Measurements from ENCODE around the gene ADD3. TPM values are rescaled to one million over a fixed set of nuclear protein-coding genes. Genes with fewer than 3 reads are reported as not detected.

Gene ADD3
- total and polyA plus RNA-seq, 10 of the 15 experiments (the other 5 are each of a cell fraction or from before 2014, with no cell fraction given) = 27.3 to 129 (median 67.8) TPM

- SMC1A ChIA-PET (ENCODE audit: uncharacterized antibody, unreplicated experiment) = interaction anchor here (0.8 to 1.7 kb wide), 6 partner anchors 11 to 159 kb away, joined by 3 to 12 read pairs (median 4); no protein-coding TSS in a partner anchor
- TF ChIP-seq NR2F1 (conservative IDR thresholded peaks at IDR 0.05) = no peak
- TF ChIP-seq MXI1 (IDR thresholded peaks at IDR 0.05; ENCODE audit: low read depth, low read length) = no peak
- TF ChIP-seq EZH2 (IDR thresholded peaks at IDR 0.05; ENCODE audit: borderline replicate concordance, control insufficient read depth, low read depth, low read length) = no peak
- no peak for TF ChIP-seq FOXK2 (IDR thresholded peaks at IDR 0.05)
- no peak for TF ChIP-seq ZNF207 (IDR thresholded peaks at IDR 0.05; ENCODE audit: borderline replicate concordance)
- TF ChIP-seq CREB1 (IDR thresholded peaks at IDR 0.05; ENCODE audit: low read depth) = no peak
- no peak for TF ChIP-seq HDAC2 (IDR thresholded peaks at IDR 0.05)
- no peak for TF ChIP-seq ZNF592 (IDR thresholded peaks at IDR 0.05)
- TF ChIP-seq TAF1 (IDR thresholded peaks at IDR 0.05; ENCODE audit: borderline replicate concordance, low read depth, low read length) = no peak
- TF ChIP-seq CREM (IDR thresholded peaks at IDR 0.05; ENCODE audit: low read depth) = no peak
- no peak for TF ChIP-seq PKNOX1 (IDR thresholded peaks at IDR 0.05)
- no peak for TF ChIP-seq CHD4 (IDR thresholded peaks at IDR 0.05)
- TF ChIP-seq MTA2 (IDR thresholded peaks at IDR 0.05; ENCODE audit: low read depth) = no peak
- TF ChIP-seq ELK1 (IDR thresholded peaks at IDR 0.05; ENCODE audit: low read depth, low read length) = no peak
- TF ChIP-seq ZBTB33 (IDR thresholded peaks at IDR 0.05) = no peak
These were observed 134.3 kb downstream of the ADD3 start for GRCh38 chr10:110141871-110142635.

More at GRCh38 chr10:110141871-110142635, 134.3 kb downstream of the ADD3 start:
- H3K4me3 ChIP-seq = no peak overlapping the region
- H3K9ac ChIP-seq (ENCODE audit: control insufficient read depth, insufficient read depth, low read length) = no peak overlapping the region
- H3K4me2 ChIP-seq (ENCODE audit: control insufficient read depth, insufficient read depth) = no peak overlapping the region
- intact Hi-C loops (cut with micrococcal nuclease; ENCODE audit: unreplicated experiment) (no loop called here), in situ Hi-C loops (cut with MboI) (no loop called here)
- ATAC-seq = no peak
- H3K9me3 ChIP-seq (replicated peaks; ENCODE audit: control insufficient read depth, insufficient read depth, low read length) = no peaks in the 10 kb centered on the region
- no peak for FAIRE-seq
- H2AFZ ChIP-seq (ENCODE audit: control insufficient read depth, low read depth, low read length) = no peak overlapping the region
- peaks cover 0 to 1% of the 10 kb centered on the region in 2 experiments; a peak in 2 of 4 replicates for H3K27me3 ChIP-seq (replicated peaks in 1 of 2; ENCODE audit: control insufficient read depth in 2 of 2, insufficient read depth in 2 of 2, low read length in 1 of 2)
- DNase-seq (ENCODE audit: low read depth, low spot score) = no peak
- H4K20me1 ChIP-seq (ENCODE audit: control insufficient read depth, insufficient read depth) = no peaks in the 10 kb centered on the region
- ChIA-PET CTCF (interaction anchor here (1.1 to 4.8 kb wide), 3 partner anchors 131 to 139 kb away, joined by 5 to 105 read pairs (median 26); no protein-coding TSS in a partner anchor), RAD21 (ENCODE audit: unreplicated experiment) (interaction anchor here (1.3 to 2.5 kb wide), 3 partner anchors 82 to 163 kb away, joined by 4 to 12 read pairs (median 5); no protein-coding TSS in a partner anchor), POLR2A (no interaction called here)
- H3K4me1 ChIP-seq (ENCODE audit: control insufficient read depth, insufficient read depth, low read length) = peaks cover 5% of the 10 kb centered on the region
- no TSS peak for BruUV-seq (replicated peaks)
- no peaks in the 10 kb centered on the region for H3K36me3 ChIP-seq (ENCODE audit: control insufficient read depth in 2 of 2, insufficient read depth in 2 of 2, low read length in 1 of 2)
- H3K27ac ChIP-seq (ENCODE audit: control insufficient read depth, insufficient read depth) = no peak overlapping the region
- WGBS (ENCODE audit: insufficient coverage, insufficient replicate concordance, low lambda C conversion rate, missing lambda C conversion rate) = 73% methylated on average over 9 of the region's 9 CpGs
- H3K79me2 ChIP-seq (ENCODE audit: control insufficient read depth, insufficient read depth, low read length) = no peaks in the 10 kb centered on the region

Data from GM12878 (cell line).